HL-60 (cell line): Measurements from ENCODE around the gene RGS8.
"Not testable (repeated sequence)": the region's sequence is repeated elsewhere in the genome, so short reads cannot be mapped to it uniquely, and the experiment has no call there.

ENCODE experiments used
- DNase-seq, 2 experiments: peaks; one replicate each; pipeline ENCODE4 v3.0.0-alpha.2; 2010 to 2020; ENCODE audit warnings: low read depth in 1 of 2, low spot score in 1 of 2
- H3K27ac ChIP-seq: fragments of 250-450 bp; sonication (Bioruptor Pico); replicated peaks from 2 replicates; pipeline ENCODE4 v1.5.1; 2020; ENCODE audit warnings: mild to moderate bottlenecking, moderate library complexity
- H3K27me3 ChIP-seq: fragments of 250-450 bp; sonication (Bioruptor Pico); 2 replicates; pipeline ENCODE4 v1.5.1; 2021; ENCODE audit warnings: mild to moderate bottlenecking, moderate library complexity; ENCODE audit not compliant: insufficient read depth, poor library complexity, severe bottlenecking
- H3K4me3 ChIP-seq: replicated peaks from 2 replicates; pipeline ENCODE4 v1.5.1; 2011; ENCODE audit warnings: mild to moderate bottlenecking, control low read depth, low read length; ENCODE audit not compliant: insufficient read depth
- GABPA ChIP-seq: IDR thresholded peaks from 2 replicates; pipeline ENCODE4 v1.6.1; 2012; ENCODE audit warnings: low read depth
- POLR2AphosphoS5 ChIP-seq: IDR thresholded peaks from 2 replicates; pipeline ENCODE4 v1.6.1; 2012; ENCODE audit warnings: low read depth
- SPI1 ChIP-seq: IDR thresholded peaks from 2 replicates; pipeline ENCODE4 v1.6.1; 2012; ENCODE audit warnings: low read depth, mild to moderate bottlenecking, borderline replicate concordance
- TF ChIP-seq, protein P1 (sequence below): IDR thresholded peaks from one replicate; pipeline ENCODE4 v1.5.1; 2011; ENCODE audit warnings: low read length, control low read depth, inconsistent platforms; ENCODE audit not compliant: insufficient read depth
- TF ChIP-seq, protein P2 (sequence below): IDR thresholded peaks from 2 replicates; pipeline ENCODE4 v1.6.1; 2012; ENCODE audit warnings: low read depth; ENCODE audit not compliant: insufficient replicate concordance

RGS8 gene

DNA sequence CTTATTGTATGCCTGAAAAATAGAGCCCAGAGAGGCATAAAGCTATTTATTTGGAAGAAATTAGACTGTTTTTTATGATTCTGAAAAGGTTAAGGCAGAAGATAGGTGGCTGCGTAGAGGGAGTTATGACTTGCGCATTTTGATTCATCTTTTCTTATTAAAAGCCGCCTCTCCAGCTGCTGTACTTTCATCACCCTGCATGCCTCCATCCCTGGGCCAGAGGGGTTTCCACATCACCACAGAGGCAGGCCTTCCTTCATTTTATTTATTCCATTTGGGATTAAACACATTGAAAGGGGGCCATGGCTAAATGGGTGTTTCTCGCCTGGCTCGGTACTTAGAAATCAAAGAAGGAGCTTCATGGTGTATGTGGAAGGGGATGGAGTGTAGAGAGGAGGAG, 14.6 kb upstream of the RGS8 start:
- DNase-seq = no peak
- Histone ChIP-seq H3K27me3 (peaks cover 3% of the 10 kb centered on the region), H3K27ac (no peak overlapping the region), H3K4me3 (no peak overlapping the region)
- TF ChIP-seq, protein P1, sequence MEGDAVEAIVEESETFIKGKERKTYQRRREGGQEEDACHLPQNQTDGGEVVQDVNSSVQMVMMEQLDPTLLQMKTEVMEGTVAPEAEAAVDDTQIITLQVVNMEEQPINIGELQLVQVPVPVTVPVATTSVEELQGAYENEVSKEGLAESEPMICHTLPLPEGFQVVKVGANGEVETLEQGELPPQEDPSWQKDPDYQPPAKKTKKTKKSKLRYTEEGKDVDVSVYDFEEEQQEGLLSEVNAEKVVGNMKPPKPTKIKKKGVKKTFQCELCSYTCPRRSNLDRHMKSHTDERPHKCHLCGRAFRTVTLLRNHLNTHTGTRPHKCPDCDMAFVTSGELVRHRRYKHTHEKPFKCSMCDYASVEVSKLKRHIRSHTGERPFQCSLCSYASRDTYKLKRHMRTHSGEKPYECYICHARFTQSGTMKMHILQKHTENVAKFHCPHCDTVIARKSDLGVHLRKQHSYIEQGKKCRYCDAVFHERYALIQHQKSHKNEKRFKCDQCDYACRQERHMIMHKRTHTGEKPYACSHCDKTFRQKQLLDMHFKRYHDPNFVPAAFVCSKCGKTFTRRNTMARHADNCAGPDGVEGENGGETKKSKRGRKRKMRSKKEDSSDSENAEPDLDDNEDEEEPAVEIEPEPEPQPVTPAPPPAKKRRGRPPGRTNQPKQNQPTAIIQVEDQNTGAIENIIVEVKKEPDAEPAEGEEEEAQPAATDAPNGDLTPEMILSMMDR = no peak
- TF ChIP-seq GABPA (no peak), POLR2AphosphoS5 (no peak), SPI1 (no peak)
- TF ChIP-seq, protein P2, sequence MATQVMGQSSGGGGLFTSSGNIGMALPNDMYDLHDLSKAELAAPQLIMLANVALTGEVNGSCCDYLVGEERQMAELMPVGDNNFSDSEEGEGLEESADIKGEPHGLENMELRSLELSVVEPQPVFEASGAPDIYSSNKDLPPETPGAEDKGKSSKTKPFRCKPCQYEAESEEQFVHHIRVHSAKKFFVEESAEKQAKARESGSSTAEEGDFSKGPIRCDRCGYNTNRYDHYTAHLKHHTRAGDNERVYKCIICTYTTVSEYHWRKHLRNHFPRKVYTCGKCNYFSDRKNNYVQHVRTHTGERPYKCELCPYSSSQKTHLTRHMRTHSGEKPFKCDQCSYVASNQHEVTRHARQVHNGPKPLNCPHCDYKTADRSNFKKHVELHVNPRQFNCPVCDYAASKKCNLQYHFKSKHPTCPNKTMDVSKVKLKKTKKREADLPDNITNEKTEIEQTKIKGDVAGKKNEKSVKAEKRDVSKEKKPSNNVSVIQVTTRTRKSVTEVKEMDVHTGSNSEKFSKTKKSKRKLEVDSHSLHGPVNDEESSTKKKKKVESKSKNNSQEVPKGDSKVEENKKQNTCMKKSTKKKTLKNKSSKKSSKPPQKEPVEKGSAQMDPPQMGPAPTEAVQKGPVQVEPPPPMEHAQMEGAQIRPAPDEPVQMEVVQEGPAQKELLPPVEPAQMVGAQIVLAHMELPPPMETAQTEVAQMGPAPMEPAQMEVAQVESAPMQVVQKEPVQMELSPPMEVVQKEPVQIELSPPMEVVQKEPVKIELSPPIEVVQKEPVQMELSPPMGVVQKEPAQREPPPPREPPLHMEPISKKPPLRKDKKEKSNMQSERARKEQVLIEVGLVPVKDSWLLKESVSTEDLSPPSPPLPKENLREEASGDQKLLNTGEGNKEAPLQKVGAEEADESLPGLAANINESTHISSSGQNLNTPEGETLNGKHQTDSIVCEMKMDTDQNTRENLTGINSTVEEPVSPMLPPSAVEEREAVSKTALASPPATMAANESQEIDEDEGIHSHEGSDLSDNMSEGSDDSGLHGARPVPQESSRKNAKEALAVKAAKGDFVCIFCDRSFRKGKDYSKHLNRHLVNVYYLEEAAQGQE = no peak

DNA sequence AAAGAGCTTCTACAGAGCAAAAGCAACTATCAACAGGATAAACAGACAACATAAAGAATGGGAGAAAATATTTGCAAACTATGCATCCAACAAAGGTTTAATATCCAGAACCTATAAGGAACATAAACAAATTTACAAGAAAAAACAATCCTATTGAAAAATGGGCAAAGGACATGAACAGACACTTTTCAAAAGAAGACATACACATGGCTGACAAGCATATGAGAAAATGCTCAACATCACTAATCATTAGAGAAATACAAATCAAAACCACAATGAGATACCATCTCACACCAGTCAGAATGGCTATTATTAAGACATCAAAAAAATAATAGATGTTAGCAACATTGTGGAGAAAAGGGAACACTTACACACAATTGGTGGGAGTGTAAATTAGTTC, 8.8 kb upstream of the RGS8 start:
- not testable (repeated sequence) for DNase-seq, H3K27me3 ChIP-seq, H3K4me3 ChIP-seq, H3K27ac ChIP-seq

DNA sequence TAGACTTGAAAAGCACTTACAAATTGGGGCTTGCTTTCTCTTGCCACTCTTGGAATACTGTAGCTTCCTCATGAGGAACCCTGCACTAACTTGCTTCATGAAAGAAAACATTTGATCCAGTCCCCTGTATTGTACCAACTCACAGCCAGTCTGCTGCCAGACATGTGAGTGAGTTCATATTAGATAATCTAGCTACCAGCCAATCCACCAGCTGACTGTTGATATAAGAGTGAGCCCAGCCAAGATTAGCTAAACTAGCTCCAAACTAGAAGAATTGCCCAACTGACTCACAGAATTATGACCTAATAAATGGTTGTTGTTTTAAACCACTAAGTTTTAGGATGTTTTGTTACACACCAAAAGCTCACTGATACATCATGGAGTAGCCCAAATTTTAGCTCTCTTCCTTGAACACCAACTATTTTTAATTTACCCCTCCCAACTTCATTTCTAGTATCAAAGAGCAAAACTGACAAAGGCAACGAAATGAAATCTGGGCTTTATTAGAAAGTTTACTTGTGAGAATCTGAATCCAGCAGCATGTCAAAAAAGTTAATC, 6.6 kb upstream of the RGS8 start:
- H3K27me3 ChIP-seq = no peaks in the 10 kb centered on the region
- no peak overlapping the region for H3K27ac ChIP-seq
- DNase-seq = no peak
- TF ChIP-seq SPI1 (no peak), POLR2AphosphoS5 (no peak), GABPA (no peak)
- TF ChIP-seq, protein P2 = no peak
- TF ChIP-seq, protein P1 = no peak
- H3K4me3 ChIP-seq = no peak overlapping the region

GRCh38 chr1:182688436-182689205, 4.2 kb upstream of the RGS8 start:
- H3K27ac ChIP-seq = no peak overlapping the region
- TF ChIP-seq GABPA (no peak), POLR2AphosphoS5 (no peak), SPI1 (no peak)
- TF ChIP-seq, protein P2 = no peak
- TF ChIP-seq, protein P1 = no peak
- no peaks in the 10 kb centered on the region for H3K27me3 ChIP-seq
- no peak for DNase-seq
- H3K4me3 ChIP-seq = no peak overlapping the region
